Measurements from ENCODE around the gene HTR1E. TPM values are rescaled to one million over a fixed set of nuclear protein-coding genes. Genes with fewer than 3 reads are reported as not detected.
"Not testable (repeated sequence)": the region's sequence is repeated elsewhere in the genome, so short reads cannot be mapped to it uniquely, and the experiment has no call there.

The HTR1E gene
- total and polyA plus RNA-seq, 2 donors (not counting 1 experiment from before 2014, with no cell fraction given): not detected

GRCh38 chr6:86927859-86928258 lies 9.5 kb upstream of the HTR1E start:
- H3K27me3 Mint-ChIP-seq; H3K79me2 ChIP-seq (ENCODE audit: control insufficient read depth, insufficient read depth, low read length); ATAC-seq (ENCODE audit: low read depth); H3K27ac Mint-ChIP-seq; POLR2A ChIA-PET; H2AFZ ChIP-seq (ENCODE audit: insufficient read depth, low read depth, low read length, poor library complexity, severe bottlenecking); CTCF ChIA-PET; intact Hi-C loops (cut with micrococcal nuclease); H3K9ac ChIP-seq (ENCODE audit: low read length); H3K36me3 ChIP-seq (replicated peaks in 1 of 2; ENCODE audit: control extremely low read depth in 1 of 2, control insufficient read depth in 1 of 2, extremely low read depth in 1 of 2, insufficient read depth in 2 of 2, low read length in 1 of 2); H3K4me2 ChIP-seq (replicated peaks; ENCODE audit: low read depth, low read length, poor library complexity, severe bottlenecking); H3K4me3 Mint-ChIP-seq; DNase-seq; H3K9me3 ChIP-seq (ENCODE audit: control extremely low read depth in 1 of 3, control insufficient read depth in 2 of 3, insufficient read depth in 1 of 3, low read length in 2 of 3); H3K4me1 Mint-ChIP-seq; H3K4me1 ChIP-seq (ENCODE audit: control insufficient read depth in 2 of 2, insufficient read depth in 2 of 2, low read length in 2 of 2); H3K27ac ChIP-seq (ENCODE audit: low read length in 2 of 2); H3K9me3 Mint-ChIP-seq (ENCODE audit: insufficient read depth); H3K27me3 ChIP-seq (replicated peaks in 1 of 4; ENCODE audit: control extremely low read depth in 1 of 4, control insufficient read depth in 3 of 4, insufficient read depth in 4 of 4, low read length in 3 of 4); H4K20me1 ChIP-seq (ENCODE audit: control insufficient read depth, insufficient read depth, low read length, poor library complexity, severe bottlenecking); H3K4me3 ChIP-seq (ENCODE audit: control extremely low read depth in 1 of 5, extremely low read depth in 1 of 5, insufficient read depth in 1 of 5, low read depth in 2 of 5, low read length in 4 of 5): not testable (repeated sequence)
- 100% methylated on average over 4 of the region's 11 CpGs for WGBS (ENCODE audit: insufficient coverage)

GRCh38 chr6:86934365-86934764 lies 3.0 kb upstream of the HTR1E start:
- H3K9ac ChIP-seq (ENCODE audit: low read length): no peak overlapping the region
- DNase-seq (no peak), ATAC-seq (ENCODE audit: low read depth) (no peak)
- intact Hi-C loops (cut with micrococcal nuclease): no loop called here
- ChIA-PET POLR2A (no interaction called here), CTCF (interaction anchor here (0.8 kb wide), 1 partner anchor 77 kb away, joined by 3 read pairs; no protein-coding TSS in a partner anchor)
- no peak for TF ChIP-seq EZH2 (IDR thresholded peaks at IDR 0.05; ENCODE audit: borderline replicate concordance, insufficient read depth, low read depth, low read length, poor library complexity, severe bottlenecking)
- no peak for TF ChIP-seq CTCF (IDR thresholded peaks at IDR 0.05)
- H2AFZ ChIP-seq (ENCODE audit: insufficient read depth, low read depth, low read length, poor library complexity, severe bottlenecking): no peak overlapping the region
- H3K4me3 ChIP-seq (ENCODE audit: control extremely low read depth in 1 of 5, extremely low read depth in 1 of 5, insufficient read depth in 1 of 5, low read depth in 2 of 5, low read length in 4 of 5): no peak overlapping the region
- H3K4me2 ChIP-seq (replicated peaks; ENCODE audit: low read depth, low read length, poor library complexity, severe bottlenecking): no peak overlapping the region
- peaks cover 46% of the 10 kb centered on the region for H3K27me3 Mint-ChIP-seq
- H3K4me1 Mint-ChIP-seq: peaks cover 19% of the 10 kb centered on the region
- H3K27ac ChIP-seq (ENCODE audit: low read length in 2 of 2): no peak overlapping the region
- peaks cover 0 to 7% (median 0%) of the 10 kb centered on the region in 3 donors for H3K9me3 ChIP-seq (ENCODE audit: control extremely low read depth in 1 of 3, control insufficient read depth in 2 of 3, insufficient read depth in 1 of 3, low read length in 2 of 3)
- no peak overlapping the region for H3K4me3 Mint-ChIP-seq
- H3K27me3 ChIP-seq (replicated peaks in 1 of 4; ENCODE audit: control extremely low read depth in 1 of 4, control insufficient read depth in 3 of 4, insufficient read depth in 4 of 4, low read length in 3 of 4): peaks cover 0 to 28% (median 19%) of the 10 kb centered on the region in 4 experiments
- no peak overlapping the region for H3K27ac Mint-ChIP-seq
- no peaks in the 10 kb centered on the region for H3K9me3 Mint-ChIP-seq (ENCODE audit: insufficient read depth)
- no peaks in the 10 kb centered on the region for H4K20me1 ChIP-seq (ENCODE audit: control insufficient read depth, insufficient read depth, low read length, poor library complexity, severe bottlenecking)
- H3K4me1 ChIP-seq (ENCODE audit: control insufficient read depth in 2 of 2, insufficient read depth in 2 of 2, low read length in 2 of 2): peaks cover 12 to 14% of the 10 kb centered on the region in 2 donors
- H3K36me3 ChIP-seq (replicated peaks in 1 of 2; ENCODE audit: control extremely low read depth in 1 of 2, control insufficient read depth in 1 of 2, extremely low read depth in 1 of 2, insufficient read depth in 2 of 2, low read length in 1 of 2): no peaks in the 10 kb centered on the region
- no peaks in the 10 kb centered on the region for H3K79me2 ChIP-seq (ENCODE audit: control insufficient read depth, insufficient read depth, low read length)
- WGBS (ENCODE audit: insufficient coverage): 80% methylated on average over 1 of the region's 1 CpG

Data from B cell (primary cell).